NCI-H2029 (cell line): ENCODE data around the gene DPYSL5.

ENCODE experiments used
- DNase-seq: peaks from one replicate; lab custom pipeline; 2025; lab: John Stamatoyannopoulos, UW

DPYSL5 gene

GRCh38 chr2:26969077-26969844 lies 121.3 kb downstream of the DPYSL5 start:
- no peak for DNase-seq

DNA sequence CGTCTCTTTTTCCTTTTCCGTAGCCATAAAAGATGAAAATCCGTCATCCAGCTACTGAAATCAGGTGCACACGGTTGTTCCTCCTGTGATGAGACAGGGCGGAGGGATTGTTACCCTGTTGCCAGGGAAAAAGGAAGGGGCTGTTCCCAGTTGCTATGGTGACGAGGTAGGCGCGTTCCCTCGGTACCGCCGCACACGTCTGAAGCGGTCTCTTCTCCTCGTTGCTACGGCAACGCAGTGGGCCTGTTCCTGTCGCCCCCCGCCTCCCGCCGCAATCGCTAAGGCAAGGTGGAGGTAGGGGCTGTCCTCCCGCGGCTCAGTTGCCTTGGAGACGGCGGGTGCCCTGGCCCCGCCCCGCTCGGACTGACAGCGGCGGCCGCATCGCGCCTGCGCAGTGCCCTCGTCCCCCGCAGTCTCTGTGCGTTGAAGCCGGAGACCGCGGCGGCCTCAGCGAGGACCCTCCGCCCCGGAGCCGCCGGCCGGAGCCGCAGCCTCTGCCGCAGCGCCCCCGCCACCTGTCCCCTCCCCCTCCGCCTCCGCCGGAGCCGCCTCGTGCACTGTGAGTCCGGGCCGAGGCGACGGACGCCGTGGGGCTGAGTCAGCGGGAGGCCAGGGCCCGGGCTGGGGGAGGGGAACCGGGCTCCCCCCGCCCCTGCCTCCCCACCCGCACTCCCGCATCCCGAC lies 122.5 kb downstream of the DPYSL5 start, which contains the start of gene MAPRE3:
Gene MAPRE3, plus strand, starts transcription at position 394 of the 684 bp plus-strand sequence. CDS start 51,582 bp downstream, outside the sequence.
- peak; percentile 71 for DNase-seq

DNA sequence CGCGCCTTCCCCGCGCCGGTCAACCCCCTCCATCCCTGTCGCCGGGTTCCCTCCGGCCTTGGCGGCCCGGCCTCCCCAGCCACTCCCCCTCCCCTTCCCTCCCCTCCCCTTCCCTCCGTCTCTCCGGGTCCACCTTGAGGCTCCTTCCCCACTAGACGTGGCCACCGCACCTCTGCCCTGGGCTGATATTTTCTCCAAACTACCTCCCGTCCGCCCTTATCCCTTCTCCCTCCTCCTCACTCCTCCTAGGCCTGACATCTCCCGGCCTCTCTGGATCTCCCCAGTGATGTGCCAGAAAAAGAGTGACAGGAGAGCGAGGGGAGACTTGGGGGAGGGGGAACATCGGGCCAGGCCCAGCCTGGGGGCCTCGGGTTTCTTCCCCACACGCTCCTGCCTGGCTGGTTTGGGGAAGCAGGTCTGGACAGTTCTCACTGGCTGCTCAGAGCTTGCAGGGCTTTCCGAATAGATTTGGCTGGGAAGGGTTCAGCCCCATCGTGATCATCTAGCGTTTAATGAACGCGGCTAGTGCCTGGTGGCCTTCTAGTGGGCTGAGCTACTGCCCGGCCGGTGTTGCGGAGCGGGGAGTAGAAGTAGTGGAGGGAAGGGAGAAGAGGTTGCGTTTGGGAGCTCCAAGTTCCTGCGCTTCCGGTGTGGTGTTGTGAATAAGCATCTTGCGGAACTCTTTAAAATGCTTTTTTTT lies 123.1 kb downstream of the DPYSL5 start:
- no peak for DNase-seq

- DNase-seq: no peak
Measured at GRCh38 chr2:26971911-26972786, 124.2 kb downstream of the DPYSL5 start.

DNA sequence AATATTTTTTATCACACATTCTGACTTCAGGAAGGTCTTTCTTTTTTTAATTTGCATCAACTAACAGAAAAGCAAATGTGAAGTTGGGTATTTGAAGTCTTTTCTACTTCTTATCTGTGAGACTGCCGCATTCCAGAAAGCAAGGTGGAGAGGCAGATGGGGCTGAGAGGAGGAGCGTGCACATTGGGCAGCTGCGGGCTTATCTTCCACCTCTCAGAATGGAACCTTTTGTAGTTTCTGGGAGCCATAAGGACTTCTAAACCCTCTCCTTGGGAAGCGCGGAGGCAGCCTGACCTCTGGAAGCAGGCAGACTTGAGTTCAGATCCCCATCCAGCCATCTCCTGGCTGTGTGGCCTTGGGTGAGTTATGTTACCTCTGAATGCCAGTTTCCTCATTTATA lies 126.4 kb downstream of the DPYSL5 start:
- no peak for DNase-seq

GRCh38 chr2:26975102-26975501 lies 127.2 kb downstream of the DPYSL5 start:
- DNase-seq: no peak

DNA sequence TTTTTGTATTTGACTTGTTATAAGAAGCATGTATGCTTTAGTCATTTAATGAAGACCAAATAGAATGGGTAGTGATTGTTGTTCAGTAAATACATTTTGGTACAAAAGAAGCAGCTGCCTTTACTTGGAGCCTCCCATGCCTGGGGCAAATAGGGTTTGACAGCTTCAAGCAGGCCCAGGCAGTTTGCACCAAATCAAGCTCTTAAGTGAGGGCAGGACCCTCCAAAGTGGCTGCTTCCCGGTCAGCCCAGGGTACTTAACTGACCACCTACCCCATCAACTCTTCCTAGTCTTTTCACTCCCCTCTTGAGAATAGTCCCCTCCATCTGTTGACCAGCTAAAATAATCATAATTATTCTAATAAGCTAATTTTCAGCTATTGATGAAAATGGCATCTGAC lies 127.7 kb downstream of the DPYSL5 start:
- DNase-seq: no peak

- no peak for DNase-seq
Measured at GRCh38 chr2:26976237-26976636, 128.3 kb downstream of the DPYSL5 start.

GRCh38 chr2:26977012-26977411 lies 129.1 kb downstream of the DPYSL5 start:
- DNase-seq: no peak

DNA sequence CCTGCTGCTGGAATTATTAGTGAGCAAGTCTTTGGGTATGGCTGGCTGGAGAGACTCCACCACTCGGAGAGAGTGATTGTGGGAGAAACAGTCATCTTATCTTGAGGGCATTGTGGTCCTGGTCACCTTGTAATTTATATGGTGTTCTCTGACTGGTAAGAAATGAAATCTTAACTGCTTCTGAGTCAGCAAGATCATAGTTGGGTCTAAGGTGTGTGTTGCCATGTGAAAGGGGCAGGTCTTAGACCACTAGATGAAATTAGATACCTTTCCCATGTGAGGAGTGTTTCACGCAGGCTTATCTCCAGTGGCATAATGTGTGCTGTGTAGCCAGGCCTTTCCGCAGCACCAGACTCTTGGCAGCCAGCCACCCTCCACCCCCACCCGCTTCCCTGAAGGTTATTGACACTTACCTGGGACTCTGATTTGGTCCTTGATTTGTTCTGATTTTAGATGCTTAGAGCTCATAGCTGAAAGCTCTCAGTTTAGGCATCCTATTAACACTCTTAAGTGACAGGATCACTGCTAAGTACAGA lies 130.2 kb downstream of the DPYSL5 start:
- peak; percentile 74 for DNase-seq

DNA sequence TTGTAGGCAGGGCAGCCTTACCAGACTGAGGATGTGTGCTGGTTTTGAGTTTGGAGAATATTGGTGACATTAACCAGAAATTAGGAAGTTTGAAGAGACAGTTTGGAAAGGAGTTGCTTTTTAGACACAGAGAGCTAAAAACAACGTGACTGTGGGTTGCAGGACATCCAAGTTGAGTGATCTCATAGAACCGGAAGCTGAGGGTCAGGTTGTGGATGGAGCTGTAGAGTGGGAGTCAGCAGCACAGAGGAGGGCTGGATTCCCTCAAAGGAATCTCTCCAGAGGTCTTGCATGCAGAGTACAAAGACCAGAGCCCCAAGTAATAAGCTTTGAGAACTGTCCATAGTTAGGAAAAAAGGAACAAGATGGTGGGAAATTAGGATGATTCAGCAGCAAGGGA lies 131.8 kb downstream of the DPYSL5 start:
- no peak for DNase-seq

DNA sequence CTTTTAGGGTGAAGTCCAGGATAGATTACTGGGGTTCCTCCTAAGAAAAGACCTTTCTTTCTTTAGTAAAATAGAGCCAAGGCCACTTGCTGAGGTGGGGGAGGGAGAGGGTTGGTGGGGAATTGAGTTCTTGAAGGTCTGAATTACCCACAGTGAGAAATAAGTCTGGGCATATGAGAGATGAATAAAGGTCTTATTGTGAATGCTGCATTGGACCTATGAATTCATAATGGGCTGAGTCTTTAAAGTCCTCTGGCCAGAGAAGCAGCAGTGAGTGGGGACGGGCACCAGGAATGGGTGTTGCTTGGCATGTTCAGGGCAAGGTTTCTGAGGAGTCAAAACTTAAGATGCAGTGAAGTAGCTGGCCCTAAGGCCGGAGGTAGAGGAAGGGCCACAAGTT lies 133.0 kb downstream of the DPYSL5 start:
- no peak for DNase-seq

DNA sequence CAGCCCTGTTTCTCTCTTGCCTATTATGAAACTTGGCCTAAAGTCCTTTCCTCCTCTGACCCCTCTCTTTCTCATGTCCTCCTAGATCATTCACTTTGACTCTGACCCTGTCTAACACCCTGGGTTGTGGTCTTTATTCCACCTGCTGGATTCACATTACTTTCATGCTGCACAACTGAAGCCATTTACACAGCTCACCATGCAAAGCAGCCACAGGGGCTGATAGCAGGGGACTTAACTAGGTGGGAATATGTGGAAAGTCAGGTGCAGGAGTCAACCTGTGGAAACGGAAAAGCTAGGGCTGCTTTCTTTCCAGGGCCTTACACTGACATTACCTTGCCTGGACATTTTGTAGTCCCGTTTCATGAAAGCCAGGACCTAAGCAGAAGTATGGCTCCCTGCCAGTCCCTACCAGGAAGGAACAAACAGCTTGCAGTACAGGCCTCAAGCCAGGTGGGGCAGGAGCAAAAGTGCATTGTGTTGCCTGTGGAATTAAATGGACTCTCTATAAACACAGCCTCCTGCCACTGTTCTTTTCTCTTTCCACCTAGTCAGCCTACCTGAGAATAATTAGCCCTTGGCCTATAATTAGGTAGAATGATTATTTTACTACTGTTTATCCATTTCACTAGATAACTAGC lies 134.3 kb downstream of the DPYSL5 start:
- peak; percentile 85 for DNase-seq

GRCh38 chr2:26983746-26984145 lies 135.8 kb downstream of the DPYSL5 start:
- no peak for DNase-seq

DNA sequence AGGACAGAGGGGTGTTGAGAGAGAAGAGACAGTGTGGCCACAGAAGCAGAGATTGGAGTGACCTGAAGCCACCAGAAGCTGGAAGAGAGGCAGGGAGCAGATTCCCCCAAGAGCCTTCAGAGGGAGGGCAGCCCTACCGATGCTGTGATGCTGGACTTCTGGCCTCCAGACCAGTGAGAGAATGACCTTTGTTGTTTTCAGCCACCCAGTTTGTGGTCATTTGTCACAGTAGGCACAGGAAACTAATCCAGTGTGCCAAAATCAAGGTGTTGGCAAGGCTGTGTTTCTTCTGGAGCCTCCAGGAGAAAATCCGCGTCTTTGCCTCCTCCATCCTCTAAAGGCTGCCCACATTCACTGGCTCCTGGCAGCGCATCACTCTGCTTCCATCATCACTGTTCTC lies 137.9 kb downstream of the DPYSL5 start:
- no peak for DNase-seq

- no peak for DNase-seq
Measured at GRCh38 chr2:26986576-26986975, 138.6 kb downstream of the DPYSL5 start.

- DNase-seq: no peak
Measured at GRCh38 chr2:26988058-26988860, 140.3 kb downstream of the DPYSL5 start.

- no peak for DNase-seq
Measured at GRCh38 chr2:26989156-26989555, 141.2 kb downstream of the DPYSL5 start.

- DNase-seq: no peak
Measured at GRCh38 chr2:26991717-26992116, 143.8 kb downstream of the DPYSL5 start.

DNA sequence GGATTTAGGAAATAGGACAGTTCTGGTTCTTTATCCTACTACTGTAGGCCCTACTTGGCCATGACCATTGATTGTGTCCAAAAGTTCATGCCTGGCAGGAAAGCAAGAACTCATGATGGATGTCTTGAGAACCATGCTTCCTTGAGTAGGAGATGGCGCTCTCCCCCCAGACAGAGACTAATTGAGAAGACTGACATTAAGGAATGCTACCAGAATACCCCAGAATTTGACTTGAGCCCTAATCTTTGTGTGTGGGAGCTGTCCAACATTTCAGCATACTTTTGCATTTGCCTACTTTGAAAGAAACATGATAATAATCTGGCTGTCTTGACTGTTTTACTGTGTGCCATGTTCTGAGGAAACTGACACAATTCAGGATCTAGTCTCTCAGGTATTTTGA lies 145.8 kb downstream of the DPYSL5 start:
- no peak for DNase-seq
